ENCODE data around the gene DOCK1. TPM values are rescaled to one million over a fixed set of nuclear protein-coding genes. Genes with fewer than 3 reads are reported as not detected.

The DOCK1 gene
- total RNA-seq, 2 experiments from 2014 or later = 0.22 to 0.29 TPM

DNA sequence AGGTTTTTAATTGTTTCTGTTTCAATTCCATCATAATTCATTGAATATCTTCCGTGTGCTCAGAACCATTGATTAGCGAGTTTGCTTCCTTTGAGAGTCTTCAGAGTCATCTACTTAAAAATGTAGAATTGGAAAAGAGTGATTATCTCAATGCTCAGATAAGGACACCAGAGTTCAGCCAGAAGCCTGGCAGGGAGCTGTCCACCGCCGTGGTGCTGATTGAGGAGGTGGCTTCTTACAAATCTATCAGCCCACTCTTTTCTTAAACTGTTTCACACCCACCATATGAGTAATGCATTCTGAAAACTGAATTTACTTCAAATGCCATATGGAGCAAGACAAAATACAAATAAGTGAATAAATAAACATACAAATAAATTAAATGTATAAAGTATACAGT lies 211.9 kb downstream of the DOCK1 start:
- ChIA-PET POLR2A (no interaction called here), CTCF (no interaction called here)
- Mint-ChIP-seq H3K27me3 (peaks cover 1% of the 10 kb centered on the region), H3K4me3 (no peak overlapping the region), H3K36me3 (no peaks in the 10 kb centered on the region), H3K27ac (no peak overlapping the region), H3K4me1 (ENCODE audit: low read depth) (no peaks in the 10 kb centered on the region), H3K9me3 (peaks cover 3% of the 10 kb centered on the region)
- intact Hi-C loops (cut with micrococcal nuclease) = no loop called here
- peak; percentile 42 for DNase-seq

DNA sequence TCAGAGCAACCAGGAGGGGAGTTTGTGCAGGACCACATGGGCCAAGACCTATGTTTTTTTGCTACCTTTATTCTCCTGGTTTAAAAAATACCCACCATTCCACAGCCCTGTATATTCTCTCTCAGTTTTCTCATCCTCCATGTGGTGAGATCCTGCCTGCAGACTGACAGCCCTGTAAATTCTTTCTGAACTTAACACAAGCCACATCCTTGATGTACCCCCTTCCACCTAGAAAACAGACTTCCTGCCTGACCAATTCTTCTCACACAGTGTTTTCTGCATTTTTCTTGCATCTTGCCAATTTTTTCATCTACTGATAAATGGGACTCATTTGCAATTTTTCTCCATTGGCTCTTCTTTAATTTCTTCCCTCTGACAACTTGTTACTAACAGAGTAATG lies 212.8 kb downstream of the DOCK1 start:
- H3K4me3 Mint-ChIP-seq = no peak overlapping the region
- H3K4me1 Mint-ChIP-seq (ENCODE audit: low read depth) = no peaks in the 10 kb centered on the region
- POLR2A ChIA-PET = no interaction called here
- peaks cover 3% of the 10 kb centered on the region for H3K9me3 Mint-ChIP-seq
- H3K27me3 Mint-ChIP-seq = peaks cover 1% of the 10 kb centered on the region
- no peak for DNase-seq
- intact Hi-C loops (cut with micrococcal nuclease) = no loop called here
- CTCF ChIA-PET = no interaction called here
- no peaks in the 10 kb centered on the region for H3K36me3 Mint-ChIP-seq
- H3K27ac Mint-ChIP-seq = no peak overlapping the region

DNA sequence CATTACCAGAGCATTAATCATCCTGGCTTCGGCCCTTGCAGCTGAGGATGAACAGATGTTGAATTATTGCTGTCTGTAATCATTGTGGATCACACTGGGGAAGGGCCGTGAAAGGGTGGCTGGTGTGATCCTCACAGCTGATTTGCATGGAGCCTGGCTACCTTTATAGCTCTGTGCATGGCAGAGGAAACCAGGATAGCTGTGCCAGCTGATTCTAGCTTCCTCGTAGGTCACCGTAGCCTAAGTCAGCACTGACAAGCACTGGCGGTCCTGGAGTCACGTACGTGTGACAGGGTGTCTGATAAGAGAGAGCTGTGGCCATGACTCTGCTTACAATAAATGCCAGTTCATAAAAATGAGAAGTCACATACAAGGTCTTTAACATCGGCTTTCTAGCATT lies 214.7 kb downstream of the DOCK1 start:
- no peak for DNase-seq
- ChIA-PET CTCF (no interaction called here), POLR2A (interaction anchor here (0.6 kb wide), 1 partner anchor 27 kb away, joined by 4 read pairs; no protein-coding TSS in a partner anchor)
- Mint-ChIP-seq H3K4me3 (no peak overlapping the region), H3K36me3 (no peaks in the 10 kb centered on the region), H3K4me1 (ENCODE audit: low read depth) (no peaks in the 10 kb centered on the region), H3K27me3 (peaks cover 1% of the 10 kb centered on the region), H3K27ac (no peak overlapping the region), H3K9me3 (peaks cover 3% of the 10 kb centered on the region)
- intact Hi-C loops (cut with micrococcal nuclease) = no loop called here

DNA sequence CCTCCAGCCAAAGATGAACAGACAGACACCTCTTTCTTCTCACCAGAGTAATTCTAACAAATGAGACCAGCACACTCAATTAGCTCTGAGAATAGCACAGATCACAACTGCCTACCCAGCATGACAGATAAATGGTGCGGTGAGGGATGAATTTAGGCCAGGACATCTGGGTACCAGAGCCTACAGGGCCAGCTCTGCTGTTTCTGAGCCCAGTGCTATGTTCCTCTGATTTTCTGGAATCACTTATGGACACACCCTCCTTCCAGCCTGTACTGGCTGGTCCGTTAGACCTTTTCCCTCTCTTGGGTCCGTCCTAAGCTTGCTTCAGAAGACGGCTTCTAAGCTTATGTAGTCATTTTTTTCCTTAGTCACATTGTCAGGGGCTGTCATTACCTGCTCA lies 217.6 kb downstream of the DOCK1 start:
- no peak for DNase-seq
- Mint-ChIP-seq H3K4me3 (no peak overlapping the region), H3K27ac (no peak overlapping the region), H3K4me1 (ENCODE audit: low read depth) (no peaks in the 10 kb centered on the region), H3K9me3 (no peaks in the 10 kb centered on the region), H3K27me3 (no peaks in the 10 kb centered on the region), H3K36me3 (no peaks in the 10 kb centered on the region)
- CTCF ChIA-PET = no interaction called here
- intact Hi-C loops (cut with micrococcal nuclease) = no loop called here
- POLR2A ChIA-PET = no interaction called here

DNA sequence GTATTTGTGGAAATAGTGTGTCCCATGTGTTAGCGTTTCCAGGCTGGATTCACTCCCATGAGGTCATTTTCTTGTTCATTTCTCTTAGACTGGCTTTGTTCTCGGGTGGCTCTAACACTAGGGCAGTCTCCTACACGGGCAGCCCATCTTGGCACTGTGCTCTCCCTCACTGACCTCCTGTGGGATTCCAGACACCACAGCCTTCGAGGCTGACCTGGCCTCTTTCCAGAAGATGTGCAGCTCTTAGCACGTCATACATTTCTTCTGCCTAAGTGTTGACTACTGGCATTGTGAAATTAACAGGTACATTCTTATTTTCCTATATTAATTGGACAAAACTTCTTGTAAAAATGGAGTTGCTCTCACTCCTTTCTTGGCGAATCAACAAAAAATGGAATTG lies 218.4 kb downstream of the DOCK1 start:
- CTCF ChIA-PET = no interaction called here
- POLR2A ChIA-PET = no interaction called here
- intact Hi-C loops (cut with micrococcal nuclease) = no loop called here

DNA sequence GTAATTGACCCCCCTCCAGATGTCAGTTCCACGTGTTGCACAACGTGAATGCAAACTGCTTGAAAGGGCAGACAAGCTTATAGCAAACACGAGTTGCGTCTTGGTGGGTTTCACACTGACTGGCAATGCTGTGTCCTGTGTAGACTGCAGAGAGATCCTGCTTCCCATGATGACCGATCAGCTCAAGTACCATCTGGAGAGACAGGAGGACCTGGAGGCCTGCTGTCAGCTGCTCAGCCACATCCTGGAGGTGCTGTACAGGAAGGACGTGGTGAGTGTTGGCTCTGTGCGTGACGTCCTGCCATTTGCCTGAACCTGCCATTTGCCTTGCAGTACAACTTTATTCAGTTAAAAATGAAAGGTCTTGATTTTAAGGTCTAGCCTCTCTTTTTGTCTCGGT lies 220.1 kb downstream of the DOCK1 start:
- ChIA-PET POLR2A (no interaction called here), CTCF (no interaction called here)
- intact Hi-C loops (cut with micrococcal nuclease) = loop anchor here (5.0 kb wide), 1 partner anchor 338 kb away; no protein-coding TSS in a partner anchor
- peaks cover 2% of the 10 kb centered on the region for H3K9me3 Mint-ChIP-seq
- no peaks in the 10 kb centered on the region for H3K36me3 Mint-ChIP-seq
- DNase-seq = no peak
- no peaks in the 10 kb centered on the region for H3K27me3 Mint-ChIP-seq
- no peaks in the 10 kb centered on the region for H3K4me1 Mint-ChIP-seq (ENCODE audit: low read depth)
- H3K27ac Mint-ChIP-seq = no peak overlapping the region
- H3K4me3 Mint-ChIP-seq = no peak overlapping the region

More for the DNA sequence above, 218.4 kb downstream of the DOCK1 start:
- Mint-ChIP-seq H3K27ac (no peak overlapping the region), H3K9me3 (peaks cover 2% of the 10 kb centered on the region), H3K36me3 (no peaks in the 10 kb centered on the region), H3K4me3 (no peak overlapping the region), H3K27me3 (no peaks in the 10 kb centered on the region), H3K4me1 (ENCODE audit: low read depth) (no peaks in the 10 kb centered on the region)
- no peak for DNase-seq

DNA sequence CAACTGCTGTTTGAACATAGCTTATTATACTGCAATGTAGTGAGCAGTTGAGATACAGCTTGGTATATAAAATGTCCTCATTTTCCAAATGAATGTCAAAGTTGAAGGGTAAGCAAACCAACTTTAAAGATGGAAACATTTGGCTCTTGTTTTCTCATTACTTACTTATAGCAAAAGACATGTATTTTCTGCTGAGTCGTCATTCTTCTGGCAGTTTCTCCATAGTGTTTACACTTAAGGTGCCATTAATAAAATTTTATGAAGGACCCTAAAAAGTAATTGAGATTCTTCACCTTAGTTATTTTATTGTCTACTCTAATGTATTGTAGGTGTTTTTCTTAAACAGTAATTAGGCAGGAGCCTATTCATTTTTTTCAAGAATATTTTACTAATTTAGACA lies 222.6 kb downstream of the DOCK1 start:
- Mint-ChIP-seq H3K9me3 (peaks cover 2% of the 10 kb centered on the region), H3K27ac (no peak overlapping the region), H3K27me3 (no peaks in the 10 kb centered on the region), H3K4me1 (ENCODE audit: low read depth) (no peaks in the 10 kb centered on the region), H3K4me3 (no peak overlapping the region), H3K36me3 (no peaks in the 10 kb centered on the region)
- DNase-seq = no peak
- CTCF ChIA-PET = no interaction called here
- POLR2A ChIA-PET = no interaction called here
- intact Hi-C loops (cut with micrococcal nuclease) = loop anchor here (5.0 kb wide), 1 partner anchor 341 kb away; no protein-coding TSS in a partner anchor

DNA sequence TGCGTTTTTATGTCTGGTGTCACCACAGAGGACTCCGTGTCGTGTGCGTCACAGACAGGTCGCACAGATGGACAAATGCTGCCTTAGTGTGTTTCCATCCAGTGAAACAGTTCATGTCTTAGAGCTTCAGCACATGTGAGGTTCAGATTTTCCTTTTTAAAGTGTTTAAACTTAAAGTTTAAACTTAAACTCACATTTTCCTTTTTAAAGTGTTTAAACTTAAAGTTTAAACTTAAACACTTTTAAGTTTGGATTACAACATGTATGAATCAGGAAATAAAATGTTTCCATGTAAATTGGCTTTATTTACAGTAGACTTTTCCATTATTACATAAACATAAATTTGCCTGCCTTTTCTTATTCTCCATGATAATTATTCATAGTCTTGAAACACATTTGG lies 223.9 kb downstream of the DOCK1 start:
- H3K4me3 Mint-ChIP-seq = no peak overlapping the region
- no peaks in the 10 kb centered on the region for H3K27me3 Mint-ChIP-seq
- H3K9me3 Mint-ChIP-seq = peaks cover 2% of the 10 kb centered on the region
- no peak overlapping the region for H3K27ac Mint-ChIP-seq
- DNase-seq = no peak
- intact Hi-C loops (cut with micrococcal nuclease) = loop anchor here (5.0 kb wide), 1 partner anchor 342 kb away; no protein-coding TSS in a partner anchor
- no peaks in the 10 kb centered on the region for H3K36me3 Mint-ChIP-seq
- ChIA-PET CTCF (no interaction called here), POLR2A (no interaction called here)
- H3K4me1 Mint-ChIP-seq (ENCODE audit: low read depth) = no peaks in the 10 kb centered on the region

DNA sequence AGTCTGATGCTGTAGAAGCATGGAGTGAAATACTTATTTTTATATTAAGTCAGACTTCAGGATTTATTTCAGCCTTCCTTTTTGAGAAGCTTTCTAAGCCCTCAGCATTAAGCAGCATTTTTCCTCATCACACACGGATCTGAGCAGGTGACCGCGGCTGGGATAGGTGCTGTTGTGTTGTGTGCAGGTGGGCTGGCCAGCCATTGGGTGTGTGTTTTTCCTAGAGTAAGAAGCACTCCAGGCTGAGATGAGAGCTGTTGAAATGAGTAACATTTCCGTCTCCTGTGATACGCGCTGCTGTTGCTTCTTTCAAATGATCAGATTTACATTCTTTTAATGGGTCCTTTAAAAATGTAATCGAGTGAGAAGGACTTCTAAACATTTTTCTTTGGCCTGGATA lies 227.2 kb downstream of the DOCK1 start:
- Mint-ChIP-seq H3K4me3 (no peak overlapping the region), H3K27me3 (no peaks in the 10 kb centered on the region), H3K27ac (no peak overlapping the region), H3K9me3 (peaks cover 2% of the 10 kb centered on the region), H3K36me3 (no peaks in the 10 kb centered on the region), H3K4me1 (ENCODE audit: low read depth) (no peaks in the 10 kb centered on the region)
- ChIA-PET POLR2A (no interaction called here), CTCF (no interaction called here)
- intact Hi-C loops (cut with micrococcal nuclease) = no loop called here
- DNase-seq = no peak

DNA sequence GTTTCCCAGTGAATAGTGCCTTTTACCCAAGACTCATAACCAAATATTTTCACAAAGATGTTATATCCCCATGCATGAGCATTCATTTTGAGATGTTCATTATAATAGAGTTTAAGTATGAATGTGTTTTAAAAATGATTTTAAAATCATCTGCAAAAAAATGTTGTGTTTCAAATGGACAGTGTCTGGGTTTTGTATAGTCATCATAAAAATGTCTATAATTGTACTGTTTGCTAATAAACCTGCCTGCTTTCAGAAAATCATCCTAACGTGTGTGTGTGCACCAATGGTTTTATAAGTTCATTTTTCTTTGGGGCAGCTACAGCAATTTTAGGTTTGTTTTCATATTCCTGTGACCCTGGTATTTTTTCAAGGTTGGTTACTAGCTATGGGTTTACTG lies 228.0 kb downstream of the DOCK1 start:
- no peaks in the 10 kb centered on the region for H3K36me3 Mint-ChIP-seq
- ChIA-PET CTCF (no interaction called here), POLR2A (no interaction called here)
- H3K4me3 Mint-ChIP-seq = no peak overlapping the region
- DNase-seq = no peak
- intact Hi-C loops (cut with micrococcal nuclease) = no loop called here
- no peak overlapping the region for H3K27ac Mint-ChIP-seq
- no peaks in the 10 kb centered on the region for H3K27me3 Mint-ChIP-seq
- H3K9me3 Mint-ChIP-seq = peaks cover 2% of the 10 kb centered on the region
- H3K4me1 Mint-ChIP-seq (ENCODE audit: low read depth) = no peaks in the 10 kb centered on the region

DNA sequence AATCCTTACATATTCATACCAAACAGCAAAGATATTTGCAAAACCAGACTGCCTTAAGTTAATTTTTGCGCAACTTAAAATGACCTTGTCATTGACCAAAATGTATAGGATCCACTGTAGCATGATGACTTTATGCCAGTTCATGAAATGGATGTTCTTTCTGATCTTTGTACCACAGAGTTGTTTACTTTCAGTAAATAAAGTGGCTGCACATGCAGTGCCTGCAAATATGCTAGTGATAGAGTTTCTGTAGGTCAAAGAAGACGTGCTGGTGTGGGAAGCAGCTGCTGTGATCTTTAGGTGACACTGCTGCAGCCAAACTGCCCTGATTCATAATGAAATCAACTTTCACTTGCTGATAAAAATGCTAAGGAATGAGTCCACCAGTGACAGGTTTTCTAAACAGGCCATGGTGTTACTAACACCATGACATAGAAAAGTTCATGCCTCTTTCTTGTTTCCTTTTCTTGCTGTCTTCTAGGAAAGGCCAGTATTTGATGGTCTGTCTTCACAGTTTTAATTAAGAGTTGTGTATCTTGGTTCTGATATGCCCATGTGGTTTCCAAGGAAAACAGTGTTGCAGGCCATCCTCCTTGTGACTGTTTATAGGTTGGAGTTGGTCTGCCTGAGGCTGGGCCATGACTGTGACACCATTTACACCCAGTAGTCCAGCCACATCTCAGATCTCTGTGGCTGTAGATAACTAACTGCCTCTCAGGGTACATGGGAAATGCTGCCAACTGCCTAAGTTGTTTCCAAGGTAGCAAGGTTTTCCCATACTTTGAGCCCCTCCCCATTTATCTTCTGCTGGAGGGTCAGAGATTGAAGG lies 228.7 kb downstream of the DOCK1 start:
- Mint-ChIP-seq H3K27ac (no peak overlapping the region), H3K4me1 (ENCODE audit: low read depth) (no peaks in the 10 kb centered on the region), H3K36me3 (no peaks in the 10 kb centered on the region), H3K9me3 (no peaks in the 10 kb centered on the region), H3K27me3 (no peaks in the 10 kb centered on the region), H3K4me3 (no peak overlapping the region)
- DNase-seq = no peak
- ChIA-PET CTCF (no interaction called here), POLR2A (no interaction called here)
- intact Hi-C loops (cut with micrococcal nuclease) = no loop called here

DNA sequence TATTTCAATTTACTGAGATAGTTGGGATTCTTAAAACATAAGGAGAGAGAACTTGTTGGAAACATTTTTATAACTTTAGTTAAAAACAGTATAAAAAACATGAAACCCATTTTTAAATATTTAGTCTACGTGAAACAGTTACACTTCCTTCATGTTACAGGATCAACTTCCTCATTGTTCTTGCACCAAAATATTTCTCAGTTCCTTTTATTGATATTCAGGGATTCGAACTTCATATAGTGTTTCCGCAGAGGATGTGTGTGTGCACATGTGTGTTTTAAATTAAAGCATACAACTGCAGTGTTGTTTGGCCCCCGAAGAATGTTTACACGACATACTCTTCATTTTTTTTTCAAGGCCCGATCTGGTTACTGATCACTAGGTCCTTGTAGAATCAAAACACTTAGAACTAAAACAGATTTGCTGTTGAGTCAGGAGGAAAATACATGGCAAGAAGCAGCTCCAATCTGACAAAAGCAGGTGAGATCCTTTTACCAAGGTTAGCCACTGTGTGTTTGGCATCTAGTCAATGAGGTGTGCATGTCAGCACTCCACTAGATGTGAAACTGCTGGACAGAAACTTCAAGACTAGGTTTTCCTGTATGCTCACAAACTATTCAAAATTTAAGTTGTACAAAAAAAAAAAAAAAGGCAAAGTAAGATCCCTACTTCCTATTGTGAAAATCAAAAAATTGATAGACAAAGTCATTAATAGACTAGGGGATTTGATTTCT lies 230.8 kb downstream of the DOCK1 start:
- Mint-ChIP-seq H3K27ac (no peak overlapping the region), H3K4me1 (ENCODE audit: low read depth) (no peaks in the 10 kb centered on the region), H3K9me3 (no peaks in the 10 kb centered on the region), H3K36me3 (no peaks in the 10 kb centered on the region), H3K27me3 (no peaks in the 10 kb centered on the region), H3K4me3 (no peak overlapping the region)
- DNase-seq = no peak
- CTCF ChIA-PET = no interaction called here
- intact Hi-C loops (cut with micrococcal nuclease) = no loop called here
- POLR2A ChIA-PET = no interaction called here

DNA sequence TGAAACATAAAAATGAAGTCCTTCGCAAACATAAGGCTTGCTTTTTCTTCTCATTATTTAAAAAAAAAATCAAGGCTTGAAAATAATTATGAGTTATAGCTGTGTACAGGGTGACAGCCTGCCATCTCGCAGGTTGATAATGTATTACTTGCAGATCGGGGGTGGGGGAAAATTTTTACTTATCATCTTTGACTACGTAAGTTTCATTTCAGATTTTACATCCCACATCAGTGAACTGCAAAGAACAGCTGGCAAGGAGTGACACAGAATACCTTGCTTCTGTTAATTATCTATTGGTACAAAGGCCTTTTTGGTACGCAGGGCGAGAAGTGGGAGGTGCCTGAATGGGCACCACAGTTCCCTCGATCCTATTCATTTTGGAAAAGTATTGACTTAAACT lies 232.2 kb downstream of the DOCK1 start:
- POLR2A ChIA-PET = no interaction called here

More for the DNA sequence above, 232.2 kb downstream of the DOCK1 start:
- intact Hi-C loops (cut with micrococcal nuclease) = no loop called here
- Mint-ChIP-seq H3K4me3 (no peak overlapping the region), H3K27me3 (no peaks in the 10 kb centered on the region), H3K4me1 (ENCODE audit: low read depth) (no peaks in the 10 kb centered on the region), H3K9me3 (no peaks in the 10 kb centered on the region), H3K36me3 (no peaks in the 10 kb centered on the region), H3K27ac (no peak overlapping the region)
- no peak for DNase-seq
- CTCF ChIA-PET = no interaction called here
